Measurements from ENCODE around the gene ZNF683.

GRCh38 chr1:26375081-26375480 is 2.5 kb upstream of the ZNF683 start:
- no peak for TF ChIP-seq POLR2AphosphoS5 (IDR thresholded peaks at IDR 0.05)
- TF ChIP-seq TAF1 (IDR thresholded peaks at IDR 0.05; ENCODE audit: low read depth), result no peak
- TF ChIP-seq, protein P1, sequence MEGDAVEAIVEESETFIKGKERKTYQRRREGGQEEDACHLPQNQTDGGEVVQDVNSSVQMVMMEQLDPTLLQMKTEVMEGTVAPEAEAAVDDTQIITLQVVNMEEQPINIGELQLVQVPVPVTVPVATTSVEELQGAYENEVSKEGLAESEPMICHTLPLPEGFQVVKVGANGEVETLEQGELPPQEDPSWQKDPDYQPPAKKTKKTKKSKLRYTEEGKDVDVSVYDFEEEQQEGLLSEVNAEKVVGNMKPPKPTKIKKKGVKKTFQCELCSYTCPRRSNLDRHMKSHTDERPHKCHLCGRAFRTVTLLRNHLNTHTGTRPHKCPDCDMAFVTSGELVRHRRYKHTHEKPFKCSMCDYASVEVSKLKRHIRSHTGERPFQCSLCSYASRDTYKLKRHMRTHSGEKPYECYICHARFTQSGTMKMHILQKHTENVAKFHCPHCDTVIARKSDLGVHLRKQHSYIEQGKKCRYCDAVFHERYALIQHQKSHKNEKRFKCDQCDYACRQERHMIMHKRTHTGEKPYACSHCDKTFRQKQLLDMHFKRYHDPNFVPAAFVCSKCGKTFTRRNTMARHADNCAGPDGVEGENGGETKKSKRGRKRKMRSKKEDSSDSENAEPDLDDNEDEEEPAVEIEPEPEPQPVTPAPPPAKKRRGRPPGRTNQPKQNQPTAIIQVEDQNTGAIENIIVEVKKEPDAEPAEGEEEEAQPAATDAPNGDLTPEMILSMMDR (IDR thresholded peaks at IDR 0.05; ENCODE audit: poor library complexity, severe bottlenecking), result no peak
- TF ChIP-seq REST (IDR thresholded peaks at IDR 0.05; ENCODE audit: borderline replicate concordance), result no peak
- no peak for TF ChIP-seq EZH2 (IDR thresholded peaks at IDR 0.05; ENCODE audit: borderline replicate concordance, insufficient read depth, low read length, poor library complexity, severe bottlenecking)
- TF ChIP-seq SMC3 (conservative IDR thresholded peaks at IDR 0.05; ENCODE audit: poor library complexity), result no peak
- TF ChIP-seq EP300 (conservative IDR thresholded peaks at IDR 0.05; ENCODE audit: poor library complexity, severe bottlenecking), result no peak
- no peak for TF ChIP-seq RAD21 (conservative IDR thresholded peaks at IDR 0.05)
- no peak for TF ChIP-seq MXI1 (conservative IDR thresholded peaks at IDR 0.05; ENCODE audit: poor library complexity, severe bottlenecking)

Measured in neural cell (in vitro differentiated cells).